Measurements from ENCODE around the gene ZCCHC2. TPM values are rescaled to one million over a fixed set of nuclear protein-coding genes. Genes with fewer than 3 reads are reported as not detected.

The ZCCHC2 gene
- total RNA-seq, 6 donors from 2014 or later: 29.9 to 60.8 (median 40.6) TPM

DNA sequence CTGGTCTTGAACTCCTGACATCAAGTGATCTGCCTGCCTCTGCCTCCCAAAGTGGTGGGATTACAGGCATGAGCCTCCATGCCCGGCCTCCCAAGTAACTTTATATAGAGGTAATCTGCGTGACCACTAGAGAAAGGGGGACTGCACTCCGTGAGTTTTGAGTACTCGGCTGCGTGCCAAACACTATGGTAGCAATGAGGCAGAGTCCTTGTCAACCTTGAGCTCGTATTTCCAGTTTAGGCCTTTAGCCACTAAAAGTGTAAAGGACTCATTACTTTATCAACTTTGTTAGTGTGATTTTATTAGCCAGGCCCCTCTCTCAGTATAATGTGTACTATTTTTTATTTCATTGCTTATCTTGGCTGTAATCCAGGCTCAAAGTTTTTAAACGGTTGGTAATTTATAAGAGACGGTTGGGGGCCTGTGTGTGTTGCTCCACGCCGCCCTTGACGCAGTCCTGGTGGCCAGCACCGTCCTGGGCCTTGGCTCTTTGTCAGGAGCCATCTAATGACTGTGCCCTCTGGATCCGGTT is 56.2 kb downstream of the ZCCHC2 start:
- Histone ChIP-seq H3K4me3 (no peak overlapping the region), H3K36me3 (peaks cover 13 to 42% (median 21%) of the 10 kb centered on the region in 4 donors), H3K9me3 (no peaks in the 10 kb centered on the region), H3K27ac (no peak overlapping the region), H3K27me3 (no peaks in the 10 kb centered on the region), H3K4me1 (peaks cover 3 to 5% (median 4%) of the 10 kb centered on the region in 4 donors)
- no peak for DNase-seq
- peak in 1 of 2 donors; percentile 53 for ATAC-seq (ENCODE audit: low FRiP score in 2 of 2)
- 68 to 73% methylated on average over 13 of the region's 13 CpGs for WGBS, 2 donors
- TF ChIP-seq EP300 (IDR thresholded peaks at IDR 0.05): no peak
- TF ChIP-seq POLR2A (IDR thresholded peaks at IDR 0.05): no peak
- no peak for TF ChIP-seq POLR2AphosphoS5 (IDR thresholded peaks at IDR 0.05)
- TF ChIP-seq, protein P1, sequence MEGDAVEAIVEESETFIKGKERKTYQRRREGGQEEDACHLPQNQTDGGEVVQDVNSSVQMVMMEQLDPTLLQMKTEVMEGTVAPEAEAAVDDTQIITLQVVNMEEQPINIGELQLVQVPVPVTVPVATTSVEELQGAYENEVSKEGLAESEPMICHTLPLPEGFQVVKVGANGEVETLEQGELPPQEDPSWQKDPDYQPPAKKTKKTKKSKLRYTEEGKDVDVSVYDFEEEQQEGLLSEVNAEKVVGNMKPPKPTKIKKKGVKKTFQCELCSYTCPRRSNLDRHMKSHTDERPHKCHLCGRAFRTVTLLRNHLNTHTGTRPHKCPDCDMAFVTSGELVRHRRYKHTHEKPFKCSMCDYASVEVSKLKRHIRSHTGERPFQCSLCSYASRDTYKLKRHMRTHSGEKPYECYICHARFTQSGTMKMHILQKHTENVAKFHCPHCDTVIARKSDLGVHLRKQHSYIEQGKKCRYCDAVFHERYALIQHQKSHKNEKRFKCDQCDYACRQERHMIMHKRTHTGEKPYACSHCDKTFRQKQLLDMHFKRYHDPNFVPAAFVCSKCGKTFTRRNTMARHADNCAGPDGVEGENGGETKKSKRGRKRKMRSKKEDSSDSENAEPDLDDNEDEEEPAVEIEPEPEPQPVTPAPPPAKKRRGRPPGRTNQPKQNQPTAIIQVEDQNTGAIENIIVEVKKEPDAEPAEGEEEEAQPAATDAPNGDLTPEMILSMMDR (IDR thresholded peaks at IDR 0.05): no peak

DNA sequence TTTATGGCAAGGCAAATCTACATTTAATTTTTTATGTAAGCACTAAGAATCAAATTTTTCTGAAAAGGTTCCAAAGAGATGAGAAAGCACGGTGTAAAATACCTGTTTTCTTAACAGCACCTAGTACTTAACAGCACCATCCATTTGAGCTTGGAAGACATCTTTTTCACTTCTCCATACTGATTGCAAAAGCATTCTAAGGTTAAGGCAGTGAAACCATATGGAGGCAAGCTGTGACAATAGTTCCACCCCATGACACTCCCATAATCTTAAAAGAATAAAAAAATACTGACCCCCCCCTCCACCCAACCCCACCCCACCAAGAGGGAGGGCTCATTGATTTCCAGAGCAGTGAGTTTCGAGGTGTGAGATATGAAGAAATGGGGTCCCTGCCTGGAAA is 60.6 kb downstream of the ZCCHC2 start:
- no peaks in the 10 kb centered on the region for H3K9me3 ChIP-seq
- TF ChIP-seq POLR2A (IDR thresholded peaks at IDR 0.05) (no peak), POLR2AphosphoS5 (IDR thresholded peaks at IDR 0.05) (no peak), EP300 (IDR thresholded peaks at IDR 0.05) (no peak)
- TF ChIP-seq, protein P1 (IDR thresholded peaks at IDR 0.05): no peak
- H3K27ac ChIP-seq: no peak overlapping the region
- DNase-seq (no peak), ATAC-seq (ENCODE audit: low FRiP score in 2 of 2) (no peak)
- peaks cover 9 to 26% (median 16%) of the 10 kb centered on the region in 4 donors for H3K4me1 ChIP-seq
- H3K27me3 ChIP-seq: no peaks in the 10 kb centered on the region
- peaks cover 0 to 17% (median 5%) of the 10 kb centered on the region in 4 donors for H3K36me3 ChIP-seq
- WGBS, 2 donors: 76 to 93% methylated on average over 2 of the region's 2 CpGs
- H3K4me3 ChIP-seq: no peak overlapping the region

DNA sequence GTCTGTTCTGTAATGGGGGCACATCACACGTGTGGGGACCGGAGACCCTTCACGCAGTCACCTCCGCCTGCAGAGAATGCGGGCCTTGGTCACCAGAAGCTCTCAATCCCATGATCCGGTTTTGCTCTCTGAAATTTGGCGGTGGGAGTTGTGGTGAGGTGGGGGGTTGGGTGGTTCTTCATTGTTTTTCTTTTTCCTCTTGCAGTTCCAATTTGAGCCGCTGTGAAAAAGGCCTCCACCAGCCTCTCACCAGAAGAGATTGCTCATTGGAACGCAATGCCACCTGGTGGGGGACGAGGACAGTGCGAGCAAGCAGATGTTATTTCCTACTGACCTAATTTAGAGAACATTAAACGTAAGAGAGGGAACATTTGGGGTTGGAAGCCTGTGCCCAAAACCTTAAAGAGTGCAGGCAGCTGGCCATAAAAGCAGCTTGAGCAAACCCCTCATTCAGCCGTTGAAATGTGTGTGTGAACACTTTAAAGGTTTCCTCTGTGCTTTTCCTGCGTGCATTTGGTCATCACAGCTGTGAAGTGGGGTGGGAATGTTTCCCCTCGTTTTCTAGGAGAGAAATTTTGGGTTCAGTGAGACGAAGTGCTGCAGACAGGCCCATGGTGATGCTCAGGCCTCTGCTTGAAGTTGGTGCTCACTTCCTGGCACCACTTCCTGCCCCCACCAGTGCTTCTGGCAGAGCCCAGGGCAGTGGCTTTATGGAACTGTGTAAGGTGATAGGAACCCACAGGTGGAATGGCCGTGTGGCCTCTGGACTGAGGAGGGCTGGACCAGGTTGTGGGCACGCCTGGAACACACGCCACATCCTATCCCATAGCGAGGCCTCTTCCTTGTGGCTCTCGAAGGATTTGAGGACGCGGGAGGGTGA is 61.7 kb downstream of the ZCCHC2 start:
- H3K36me3 ChIP-seq: peaks cover 0 to 10% (median 2%) of the 10 kb centered on the region in 4 donors
- ATAC-seq (ENCODE audit: low FRiP score in 2 of 2) (peak; percentile 92 to 94), DNase-seq (peak in 1 of 2 donors; percentile 83)
- no peaks in the 10 kb centered on the region for H3K27me3 ChIP-seq
- WGBS, 2 donors: 38 to 39% methylated on average over 23 of the region's 23 CpGs
- no peaks in the 10 kb centered on the region for H3K9me3 ChIP-seq
- no peak overlapping the region for H3K4me3 ChIP-seq
- TF ChIP-seq, protein P1 (IDR thresholded peaks at IDR 0.05): peak; percentile 92 to 98 (median 96)
- TF ChIP-seq POLR2A (IDR thresholded peaks at IDR 0.05): no peak
- no peak for TF ChIP-seq EP300 (IDR thresholded peaks at IDR 0.05)
- peaks cover 9 to 26% (median 16%) of the 10 kb centered on the region in 4 donors for H3K4me1 ChIP-seq
- H3K27ac ChIP-seq: peak overlapping the region in 2 of 4 donors; percentile 53 to 62

DNA sequence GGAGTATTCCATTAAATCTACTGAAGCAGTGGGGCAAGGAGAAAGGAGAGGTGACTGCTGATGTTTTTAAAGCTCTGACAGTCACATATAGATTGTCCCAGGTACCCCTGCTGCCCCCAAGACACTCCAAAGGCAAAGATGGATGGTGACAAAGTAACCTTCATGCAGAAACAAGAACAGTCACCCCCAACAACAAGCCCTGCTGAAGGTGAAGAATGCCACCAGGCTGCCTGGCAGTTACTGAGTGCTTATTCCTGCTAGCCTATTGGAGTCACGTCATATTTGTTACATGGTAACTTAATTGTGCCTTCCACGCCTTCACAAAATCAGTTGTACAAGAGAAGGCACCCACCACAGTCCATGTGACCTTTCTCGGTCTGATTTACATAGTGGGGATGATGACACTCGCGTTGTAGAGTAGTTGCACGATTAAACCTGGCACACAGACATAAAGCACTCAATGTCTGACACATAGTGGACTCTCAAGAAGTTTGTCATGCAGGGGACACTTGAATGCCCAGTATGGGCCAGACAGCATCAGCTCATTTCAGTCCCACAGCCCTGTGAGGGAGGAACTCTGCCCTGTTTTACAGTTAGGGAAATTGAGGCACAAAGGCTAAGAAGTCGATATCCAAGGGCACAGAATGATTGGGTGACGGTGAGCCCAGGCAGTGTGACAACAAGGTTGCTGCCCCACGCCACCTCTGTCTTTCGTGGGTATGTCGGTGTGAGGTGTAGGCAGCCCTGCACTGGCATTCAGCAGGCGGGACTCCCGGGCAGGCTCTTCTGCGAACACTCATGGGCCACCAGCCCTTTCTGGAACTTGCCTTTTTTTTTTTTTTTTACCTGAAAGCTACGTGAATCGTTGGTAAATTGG is 62.7 kb downstream of the ZCCHC2 start:
- ATAC-seq (ENCODE audit: low FRiP score in 2 of 2) (no peak), DNase-seq (no peak)
- Histone ChIP-seq H3K36me3 (peaks cover 0 to 6% (median 2%) of the 10 kb centered on the region in 4 donors), H3K27ac (no peak overlapping the region), H3K9me3 (no peaks in the 10 kb centered on the region), H3K4me1 (peaks cover 9 to 26% (median 16%) of the 10 kb centered on the region in 4 donors), H3K4me3 (no peak overlapping the region), H3K27me3 (no peaks in the 10 kb centered on the region)
- WGBS, 2 donors: 79 to 84% methylated on average over 16 of the region's 16 CpGs
- no peak for TF ChIP-seq EP300 (IDR thresholded peaks at IDR 0.05)
- no peak for TF ChIP-seq POLR2A (IDR thresholded peaks at IDR 0.05)

All from upper lobe of left lung (tissue), 6 donors.